ENCODE measurements around the gene DMD.
A peak's percentile ranks its signal among the peaks of the same experiment; 100 is the strongest.

The DMD gene

GRCh38 chrX:31115398-31115797 lies 2096.0 kb downstream of the DMD start:
- H3K4me3 ChIP-seq (ENCODE audit: low read length): no peak overlapping the region
- no peak for TF ChIP-seq CTCF (IDR thresholded peaks at IDR 0.05; ENCODE audit: insufficient read depth, low read depth, low read length, missing control alignments)
- DNase-seq (ENCODE audit: low read depth): no peak

DNA sequence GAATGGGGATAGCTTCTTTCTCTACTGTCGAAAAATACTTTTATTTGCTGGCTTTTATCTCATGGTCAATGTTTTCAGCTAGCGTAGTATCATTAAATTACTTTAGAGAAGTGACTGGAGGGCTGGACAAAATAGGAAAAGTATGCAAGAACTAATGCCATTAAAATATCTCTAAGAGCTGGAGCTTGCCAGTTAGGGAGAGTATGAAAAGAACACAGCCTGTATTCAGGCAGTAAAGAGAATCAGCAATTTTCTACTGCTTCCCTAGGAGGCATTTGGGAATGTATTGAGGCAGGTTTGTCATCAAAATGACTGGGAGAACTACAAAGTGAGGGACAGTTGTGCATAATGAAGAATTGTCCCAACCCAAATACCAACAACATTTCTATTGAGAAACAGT lies 2096.5 kb downstream of the DMD start:
- H3K4me3 ChIP-seq (ENCODE audit: low read length): no peak overlapping the region
- no peak for TF ChIP-seq CTCF (IDR thresholded peaks at IDR 0.05; ENCODE audit: insufficient read depth, low read depth, low read length, missing control alignments)
- DNase-seq (ENCODE audit: low read depth): no peak

DNA sequence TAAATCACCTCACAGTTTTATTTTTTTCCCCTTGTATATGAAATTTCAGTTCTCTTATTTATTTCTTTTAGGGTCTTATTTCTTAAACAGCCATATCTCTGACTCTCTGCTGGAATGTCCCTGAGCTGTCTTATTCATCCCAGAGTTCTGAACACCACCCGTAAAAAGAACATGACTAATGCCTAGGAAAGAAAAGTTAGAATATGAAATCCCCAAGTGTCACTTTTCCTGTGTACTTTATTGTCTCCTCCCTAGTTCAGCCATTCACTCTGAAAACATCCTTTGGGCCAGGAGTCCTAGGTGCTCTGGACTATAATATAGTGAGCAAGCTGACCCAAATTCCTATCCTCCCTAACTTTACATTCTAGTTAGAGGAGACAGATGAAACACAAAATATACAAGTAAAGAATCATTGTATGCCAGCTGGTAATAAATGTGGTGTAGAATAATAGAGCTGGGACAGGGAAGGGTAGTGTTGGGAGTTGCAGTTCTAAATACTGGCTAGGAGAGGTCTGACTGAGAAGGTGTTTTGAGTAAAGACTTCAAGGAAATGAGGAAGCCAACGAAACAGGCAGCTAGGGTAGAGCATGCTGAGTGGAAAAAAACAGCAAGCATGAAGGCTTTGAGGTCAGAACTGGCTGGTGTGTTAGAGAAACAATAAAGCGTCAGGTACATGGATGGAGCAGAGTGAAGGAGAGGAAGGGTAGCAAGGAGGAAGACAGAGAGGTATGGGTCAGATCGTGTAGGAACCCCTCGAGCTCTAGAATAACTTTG lies 2098.9 kb downstream of the DMD start:
- DNase-seq (ENCODE audit: low read depth): peak; percentile 4

GRCh38 chrX:31110657-31111056 lies 2100.7 kb downstream of the DMD start:
- DNase-seq (ENCODE audit: low read depth): no peak
- H3K4me3 ChIP-seq (ENCODE audit: low read length): no peak overlapping the region
- no peak for TF ChIP-seq CTCF (IDR thresholded peaks at IDR 0.05; ENCODE audit: insufficient read depth, low read depth, low read length, missing control alignments)

More for the DNA sequence above, 2098.9 kb downstream of the DMD start:
- H3K4me3 ChIP-seq (ENCODE audit: low read length): no peak overlapping the region
- no peak for TF ChIP-seq CTCF (IDR thresholded peaks at IDR 0.05; ENCODE audit: insufficient read depth, low read depth, low read length, missing control alignments)

- H3K4me3 ChIP-seq (ENCODE audit: low read length): no peak overlapping the region
- DNase-seq (ENCODE audit: low read depth): peak; percentile 59
- no peak for TF ChIP-seq CTCF (IDR thresholded peaks at IDR 0.05; ENCODE audit: insufficient read depth, low read depth, low read length, missing control alignments)
Measured at GRCh38 chrX:31099536-31100090, 2111.7 kb downstream of the DMD start.

- no peak for DNase-seq (ENCODE audit: low read depth)
- H3K4me3 ChIP-seq (ENCODE audit: low read length): no peak overlapping the region
- TF ChIP-seq CTCF (IDR thresholded peaks at IDR 0.05; ENCODE audit: insufficient read depth, low read depth, low read length, missing control alignments): no peak
Measured at GRCh38 chrX:31098079-31098478, 2113.3 kb downstream of the DMD start.

GRCh38 chrX:31093639-31093975 lies 2117.7 kb downstream of the DMD start:
- no peak overlapping the region for H3K4me3 ChIP-seq (ENCODE audit: low read length)
- DNase-seq (ENCODE audit: low read depth): no peak
- TF ChIP-seq CTCF (IDR thresholded peaks at IDR 0.05; ENCODE audit: insufficient read depth, low read depth, low read length, missing control alignments): no peak
